ENCODE measurements around the gene NEURL1. TPM values are rescaled to one million over a fixed set of nuclear protein-coding genes. Genes with fewer than 3 reads are reported as not detected.
"Not testable (repeated sequence)": the region's sequence is repeated elsewhere in the genome, so short reads cannot be mapped to it uniquely, and the experiment has no call there.

The NEURL1 gene
- polyA plus RNA-seq, 2 donors: 0.10 to 0.11 TPM

DNA sequence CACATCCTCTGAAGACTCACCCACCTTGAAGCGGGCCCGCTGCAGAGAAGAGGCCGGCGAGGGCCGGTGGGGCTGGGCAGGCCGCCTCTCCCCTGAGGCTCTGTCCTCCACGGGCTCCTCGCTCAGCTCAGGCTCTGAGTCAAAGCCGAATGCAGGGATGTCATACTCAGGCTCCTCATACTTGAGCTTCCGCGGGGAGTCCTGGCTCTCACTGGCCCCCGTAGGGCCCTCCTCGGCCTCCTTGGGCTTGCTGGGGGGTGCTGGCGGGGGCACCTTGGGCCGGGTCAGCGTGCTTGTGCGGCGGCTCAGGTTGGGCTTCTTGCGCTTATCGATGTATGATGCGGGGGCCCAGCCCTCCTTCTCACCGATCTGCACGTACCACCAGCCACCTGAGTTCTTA lies 109.9 kb downstream of the NEURL1 start:
- H3K27ac ChIP-seq (ENCODE audit: low read depth in 2 of 2, low read length in 1 of 2): no peak overlapping the region
- no peaks in the 10 kb centered on the region for H3K4me1 ChIP-seq (ENCODE audit: control insufficient read depth in 2 of 2, insufficient read depth in 2 of 2, low read length in 1 of 2)
- WGBS, 2 donors: 91 to 95% methylated on average over 22 to 23 of the region's 23 CpGs
- peaks cover 7 to 31% of the 10 kb centered on the region in 2 donors for H3K36me3 ChIP-seq (ENCODE audit: control insufficient read depth in 2 of 2, insufficient read depth in 2 of 2, low read length in 1 of 2)
- no peaks in the 10 kb centered on the region for H3K27me3 ChIP-seq (ENCODE audit: control insufficient read depth in 1 of 2, insufficient read depth in 2 of 2, low read length in 2 of 2)
- H3K9me3 ChIP-seq (ENCODE audit: control insufficient read depth in 2 of 2, insufficient read depth in 1 of 2, low read depth in 1 of 2, low read length in 1 of 2): no peaks in the 10 kb centered on the region
- no peak overlapping the region for H3K4me3 ChIP-seq (ENCODE audit: low read depth in 1 of 2, low read length in 2 of 2)

DNA sequence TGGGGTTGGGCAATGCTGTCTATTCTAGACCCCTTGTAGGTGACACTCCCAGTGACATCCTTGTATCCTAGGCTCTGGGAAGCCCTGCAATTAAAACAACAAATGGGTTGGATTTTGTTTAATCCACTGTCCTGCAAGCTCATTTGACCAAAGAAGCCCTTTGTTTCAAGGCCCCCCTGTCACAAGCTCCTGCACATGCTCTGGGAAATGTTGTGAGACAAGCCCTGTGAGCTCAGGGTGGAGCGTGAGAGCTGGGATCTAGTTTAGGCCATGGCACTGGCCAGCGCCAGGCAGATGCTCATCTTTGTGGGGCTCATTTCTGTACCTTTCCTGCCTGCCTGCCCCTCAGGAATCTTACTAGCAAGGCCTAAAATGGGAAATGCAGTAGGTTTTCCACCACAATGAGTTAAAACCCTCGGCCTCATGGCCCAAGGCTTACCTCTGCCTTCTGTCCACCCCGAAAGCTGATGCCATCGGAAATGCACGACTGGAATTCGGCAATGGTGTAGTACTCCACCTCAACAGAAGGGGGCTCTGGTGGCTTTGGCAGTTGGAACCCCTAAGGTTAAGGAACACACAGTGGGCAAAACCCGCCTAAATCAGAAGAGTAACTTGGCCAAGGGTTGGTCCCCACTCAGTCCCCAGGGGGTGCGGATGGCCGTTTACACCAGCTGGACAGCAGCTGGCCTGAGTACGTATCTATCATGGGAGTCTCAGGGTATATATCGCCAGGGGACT lies 112.0 kb downstream of the NEURL1 start:
- 60 to 73% methylated on average over 12 of the region's 12 CpGs for WGBS, 2 donors
- Histone ChIP-seq H3K27me3 (ENCODE audit: control insufficient read depth in 1 of 2, insufficient read depth in 2 of 2, low read length in 2 of 2) (no peaks in the 10 kb centered on the region), H3K9me3 (ENCODE audit: control insufficient read depth in 2 of 2, insufficient read depth in 1 of 2, low read depth in 1 of 2, low read length in 1 of 2) (no peaks in the 10 kb centered on the region), H3K4me3 (ENCODE audit: low read depth in 1 of 2, low read length in 2 of 2) (no peak overlapping the region), H3K27ac (ENCODE audit: low read depth in 2 of 2, low read length in 1 of 2) (peak overlapping the region in 1 of 2 donors; percentile 22), H3K4me1 (ENCODE audit: control insufficient read depth in 2 of 2, insufficient read depth in 2 of 2, low read length in 1 of 2) (no peaks in the 10 kb centered on the region), H3K36me3 (ENCODE audit: control insufficient read depth in 2 of 2, insufficient read depth in 2 of 2, low read length in 1 of 2) (peaks cover 11 to 33% of the 10 kb centered on the region in 2 donors)

DNA sequence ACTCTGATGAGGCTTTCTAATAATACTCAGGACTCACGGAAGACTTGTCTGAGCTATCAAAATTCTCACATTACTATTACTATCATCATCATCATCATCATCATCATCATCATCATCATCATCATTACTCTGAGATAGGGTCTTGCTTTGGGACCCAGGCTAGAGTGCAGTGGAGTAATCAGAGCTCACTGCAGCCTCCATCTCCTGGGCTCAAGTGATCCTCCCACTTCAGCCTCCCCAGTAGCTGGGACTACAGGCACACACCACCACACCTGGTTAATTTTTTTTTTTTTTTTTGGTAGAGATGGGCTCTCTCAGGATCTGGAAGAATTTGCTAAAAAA lies 112.6 kb downstream of the NEURL1 start:
- H3K4me1 ChIP-seq (ENCODE audit: control insufficient read depth in 2 of 2, insufficient read depth in 2 of 2, low read length in 1 of 2); H3K4me3 ChIP-seq (ENCODE audit: low read depth in 1 of 2, low read length in 2 of 2); H3K27ac ChIP-seq (ENCODE audit: low read depth in 2 of 2, low read length in 1 of 2); H3K9me3 ChIP-seq (ENCODE audit: control insufficient read depth in 2 of 2, insufficient read depth in 1 of 2, low read depth in 1 of 2, low read length in 1 of 2); H3K27me3 ChIP-seq (ENCODE audit: control insufficient read depth in 1 of 2, insufficient read depth in 2 of 2, low read length in 2 of 2): not testable (repeated sequence)
- peaks cover 13 to 36% of the 10 kb centered on the region in 2 donors for H3K36me3 ChIP-seq (ENCODE audit: control insufficient read depth in 2 of 2, insufficient read depth in 2 of 2, low read length in 1 of 2)
- WGBS, 2 donors: 74 to 95% methylated on average over 1 of the region's 1 CpG

DNA sequence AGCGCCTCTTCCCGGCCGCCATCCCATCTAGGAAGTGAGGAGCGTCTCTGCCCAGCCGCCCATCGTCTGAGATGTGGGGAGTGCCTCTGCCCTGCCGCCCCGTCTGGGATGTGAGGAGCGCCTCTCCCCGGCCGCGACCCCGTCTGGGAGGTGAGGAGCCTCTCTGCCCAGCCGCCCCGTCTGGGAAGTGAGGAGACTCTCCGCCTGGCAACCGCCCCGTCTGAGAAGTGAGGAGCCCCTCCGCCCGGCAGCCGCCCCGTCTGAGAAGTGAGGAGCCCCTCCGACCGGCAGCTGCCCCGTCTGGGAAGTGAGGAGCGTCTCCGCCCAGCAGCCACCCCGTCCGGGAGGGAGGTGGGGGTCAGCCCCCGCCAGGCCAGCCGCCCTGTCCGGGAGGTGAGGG lies 113.5 kb downstream of the NEURL1 start:
- not testable (repeated sequence) for H3K4me1 ChIP-seq (ENCODE audit: control insufficient read depth in 2 of 2, insufficient read depth in 2 of 2, low read length in 1 of 2); H3K27me3 ChIP-seq (ENCODE audit: control insufficient read depth in 1 of 2, insufficient read depth in 2 of 2, low read length in 2 of 2); H3K4me3 ChIP-seq (ENCODE audit: low read depth in 1 of 2, low read length in 2 of 2); H3K27ac ChIP-seq (ENCODE audit: low read depth in 2 of 2, low read length in 1 of 2); H3K9me3 ChIP-seq (ENCODE audit: control insufficient read depth in 2 of 2, insufficient read depth in 1 of 2, low read depth in 1 of 2, low read length in 1 of 2)
- WGBS, 2 donors: 93 to 94% methylated on average over 10 to 29 of the region's 32 CpGs
- peaks cover 12 to 33% of the 10 kb centered on the region in 2 donors for H3K36me3 ChIP-seq (ENCODE audit: control insufficient read depth in 2 of 2, insufficient read depth in 2 of 2, low read length in 1 of 2)

DNA sequence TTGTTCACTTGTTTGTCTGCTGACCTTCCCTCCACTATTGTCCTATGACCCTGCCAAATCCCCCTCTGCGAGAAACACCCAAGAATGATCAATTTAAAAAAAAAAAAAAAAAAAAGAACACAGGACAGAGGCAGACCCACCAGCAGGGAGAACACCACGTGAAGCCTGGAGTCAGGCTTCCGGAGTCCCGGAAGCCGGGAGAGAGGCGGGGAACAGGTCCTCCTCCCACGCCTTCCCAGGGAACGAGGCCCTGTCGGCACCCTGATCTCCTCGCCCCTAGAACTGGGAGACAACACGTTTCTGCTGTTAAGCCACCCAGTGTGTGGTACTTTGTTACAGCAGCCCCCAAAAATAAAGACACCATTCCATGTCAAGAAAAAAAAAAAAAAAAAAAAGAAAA lies 114.6 kb downstream of the NEURL1 start:
- H3K36me3 ChIP-seq (ENCODE audit: control insufficient read depth in 2 of 2, insufficient read depth in 2 of 2, low read length in 1 of 2): peaks cover 6 to 31% of the 10 kb centered on the region in 2 donors
- H3K27me3 ChIP-seq (ENCODE audit: control insufficient read depth in 1 of 2, insufficient read depth in 2 of 2, low read length in 2 of 2): not testable (repeated sequence)
- 89 to 95% methylated on average over 9 to 11 of the region's 11 CpGs for WGBS, 2 donors

DNA sequence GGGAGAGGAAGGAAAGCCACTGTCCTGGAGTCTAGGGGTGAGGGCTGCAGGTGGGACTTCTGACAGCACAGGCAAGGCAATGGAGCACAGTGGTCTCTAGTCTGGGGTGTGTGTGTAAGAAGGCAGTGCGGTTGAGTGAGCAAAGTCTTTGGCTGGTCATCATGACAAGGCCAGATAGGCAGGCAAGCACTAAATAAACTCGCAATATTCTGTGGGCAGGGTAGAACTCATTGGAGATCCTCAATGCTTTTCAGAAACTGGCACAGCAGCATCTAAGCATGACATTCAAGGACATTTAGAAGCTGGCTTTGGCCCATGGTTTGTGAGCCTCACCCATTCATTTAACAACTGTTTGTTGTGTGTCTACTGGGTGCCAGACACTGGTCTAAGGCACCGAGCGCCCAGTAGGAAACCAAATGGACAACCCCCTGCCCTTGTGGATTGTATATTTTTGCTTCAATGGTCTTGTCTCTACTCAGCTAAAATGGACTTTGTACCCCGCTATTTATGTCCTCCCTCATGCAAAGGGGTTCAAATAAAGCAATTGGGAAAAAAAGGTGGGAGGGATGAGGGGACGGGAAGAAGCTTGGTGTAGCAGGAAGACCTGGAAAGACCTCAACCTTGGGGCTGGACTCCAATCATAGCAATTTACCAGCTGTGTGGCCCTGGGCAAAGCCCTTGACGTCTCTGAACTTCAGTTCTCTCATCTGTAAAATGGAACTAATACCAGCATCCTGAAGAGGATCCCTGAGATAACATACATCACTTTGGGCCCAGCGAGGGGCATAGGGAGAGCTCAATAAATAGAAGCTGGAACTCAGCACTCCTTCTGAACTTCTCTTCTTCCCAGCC lies 116.0 kb downstream of the NEURL1 start:
- Histone ChIP-seq H3K36me3 (ENCODE audit: control insufficient read depth in 2 of 2, insufficient read depth in 2 of 2, low read length in 1 of 2) (peaks cover 6 to 29% of the 10 kb centered on the region in 2 donors), H3K27ac (ENCODE audit: low read depth in 2 of 2, low read length in 1 of 2) (no peak overlapping the region)

More for the DNA sequence above, 114.6 kb downstream of the NEURL1 start:
- not testable (repeated sequence) for H3K4me1 ChIP-seq (ENCODE audit: control insufficient read depth in 2 of 2, insufficient read depth in 2 of 2, low read length in 1 of 2); H3K27ac ChIP-seq (ENCODE audit: low read depth in 2 of 2, low read length in 1 of 2); H3K4me3 ChIP-seq (ENCODE audit: low read depth in 1 of 2, low read length in 2 of 2); H3K9me3 ChIP-seq (ENCODE audit: control insufficient read depth in 2 of 2, insufficient read depth in 1 of 2, low read depth in 1 of 2, low read length in 1 of 2)

DNA sequence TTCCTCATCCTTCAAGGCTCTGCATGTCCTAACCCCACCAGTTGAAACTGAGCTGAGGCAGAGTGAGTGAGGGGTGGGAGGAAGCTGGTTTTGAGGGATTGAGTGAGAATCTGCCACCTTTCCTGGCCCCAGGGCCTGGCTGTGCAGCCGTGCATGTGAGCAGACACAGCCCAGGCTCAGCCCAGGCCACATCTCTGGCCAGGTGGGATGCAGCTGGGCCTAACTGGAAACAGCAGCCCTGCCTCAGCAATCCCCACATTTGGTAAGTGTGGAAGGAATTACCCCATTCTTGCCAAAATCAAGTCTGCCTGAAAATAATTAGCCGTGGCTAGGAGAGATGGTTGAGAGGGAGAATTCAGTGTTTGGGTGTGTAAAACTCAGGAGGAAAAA lies 116.6 kb downstream of the NEURL1 start:
- Histone ChIP-seq H3K27ac (ENCODE audit: low read depth in 2 of 2, low read length in 1 of 2) (no peak overlapping the region), H3K9me3 (ENCODE audit: control insufficient read depth in 2 of 2, insufficient read depth in 1 of 2, low read depth in 1 of 2, low read length in 1 of 2) (no peaks in the 10 kb centered on the region), H3K4me3 (ENCODE audit: low read depth in 1 of 2, low read length in 2 of 2) (no peak overlapping the region), H3K27me3 (ENCODE audit: control insufficient read depth in 1 of 2, insufficient read depth in 2 of 2, low read length in 2 of 2) (no peaks in the 10 kb centered on the region), H3K4me1 (ENCODE audit: control insufficient read depth in 2 of 2, insufficient read depth in 2 of 2, low read length in 1 of 2) (no peaks in the 10 kb centered on the region), H3K36me3 (ENCODE audit: control insufficient read depth in 2 of 2, insufficient read depth in 2 of 2, low read length in 1 of 2) (peaks cover 6 to 31% of the 10 kb centered on the region in 2 donors)
- 56 to 66% methylated on average over 2 of the region's 2 CpGs for WGBS, 2 donors

More for the DNA sequence above, 116.0 kb downstream of the NEURL1 start:
- no peaks in the 10 kb centered on the region for H3K4me1 ChIP-seq (ENCODE audit: control insufficient read depth in 2 of 2, insufficient read depth in 2 of 2, low read length in 1 of 2)
- WGBS, 2 donors: 90 to 92% methylated on average over 8 of the region's 8 CpGs
- no peaks in the 10 kb centered on the region for H3K27me3 ChIP-seq (ENCODE audit: control insufficient read depth in 1 of 2, insufficient read depth in 2 of 2, low read length in 2 of 2)
- no peak overlapping the region for H3K4me3 ChIP-seq (ENCODE audit: low read depth in 1 of 2, low read length in 2 of 2)
- H3K9me3 ChIP-seq (ENCODE audit: control insufficient read depth in 2 of 2, insufficient read depth in 1 of 2, low read depth in 1 of 2, low read length in 1 of 2): no peaks in the 10 kb centered on the region

DNA sequence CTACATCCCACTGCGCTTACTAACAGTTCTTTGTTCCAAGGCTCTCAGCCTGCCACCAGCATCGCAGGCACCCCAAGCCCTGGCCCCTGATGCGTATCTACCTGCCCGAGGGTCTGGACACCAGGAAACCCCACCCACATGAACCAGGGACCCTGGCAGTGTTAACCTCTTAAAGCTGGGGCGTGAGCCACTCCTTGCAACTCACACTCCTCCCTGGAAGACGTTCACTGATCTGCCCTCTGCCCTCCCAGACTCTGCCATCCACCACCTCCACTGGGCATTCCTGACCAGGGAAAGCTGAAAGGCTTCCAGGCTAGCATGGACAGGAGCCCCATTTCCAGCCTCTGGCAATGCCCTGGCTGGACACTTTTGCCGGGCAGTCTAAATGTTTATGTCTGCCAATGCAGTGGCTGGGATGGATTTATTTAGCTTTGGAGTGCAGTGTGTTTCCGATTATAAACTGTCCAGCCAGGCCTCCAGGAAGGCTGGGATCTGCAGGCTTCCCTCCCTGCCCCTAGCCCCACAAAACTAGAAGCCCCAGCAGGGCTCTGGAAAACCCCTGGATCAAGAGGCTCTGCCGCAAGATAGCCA lies 117.5 kb downstream of the NEURL1 start:
- H3K4me3 ChIP-seq (ENCODE audit: low read depth in 1 of 2, low read length in 2 of 2): no peak overlapping the region
- H3K36me3 ChIP-seq (ENCODE audit: control insufficient read depth in 2 of 2, insufficient read depth in 2 of 2, low read length in 1 of 2): peaks cover 8 to 32% of the 10 kb centered on the region in 2 donors
- H3K27ac ChIP-seq (ENCODE audit: low read depth in 2 of 2, low read length in 1 of 2): no peak overlapping the region
- no peaks in the 10 kb centered on the region for H3K9me3 ChIP-seq (ENCODE audit: control insufficient read depth in 2 of 2, insufficient read depth in 1 of 2, low read depth in 1 of 2, low read length in 1 of 2)
- no peaks in the 10 kb centered on the region for H3K27me3 ChIP-seq (ENCODE audit: control insufficient read depth in 1 of 2, insufficient read depth in 2 of 2, low read length in 2 of 2)
- 71 to 73% methylated on average over 9 of the region's 9 CpGs for WGBS, 2 donors
- peaks cover 0 to 1% of the 10 kb centered on the region in 2 donors for H3K4me1 ChIP-seq (ENCODE audit: control insufficient read depth in 2 of 2, insufficient read depth in 2 of 2, low read length in 1 of 2)

DNA sequence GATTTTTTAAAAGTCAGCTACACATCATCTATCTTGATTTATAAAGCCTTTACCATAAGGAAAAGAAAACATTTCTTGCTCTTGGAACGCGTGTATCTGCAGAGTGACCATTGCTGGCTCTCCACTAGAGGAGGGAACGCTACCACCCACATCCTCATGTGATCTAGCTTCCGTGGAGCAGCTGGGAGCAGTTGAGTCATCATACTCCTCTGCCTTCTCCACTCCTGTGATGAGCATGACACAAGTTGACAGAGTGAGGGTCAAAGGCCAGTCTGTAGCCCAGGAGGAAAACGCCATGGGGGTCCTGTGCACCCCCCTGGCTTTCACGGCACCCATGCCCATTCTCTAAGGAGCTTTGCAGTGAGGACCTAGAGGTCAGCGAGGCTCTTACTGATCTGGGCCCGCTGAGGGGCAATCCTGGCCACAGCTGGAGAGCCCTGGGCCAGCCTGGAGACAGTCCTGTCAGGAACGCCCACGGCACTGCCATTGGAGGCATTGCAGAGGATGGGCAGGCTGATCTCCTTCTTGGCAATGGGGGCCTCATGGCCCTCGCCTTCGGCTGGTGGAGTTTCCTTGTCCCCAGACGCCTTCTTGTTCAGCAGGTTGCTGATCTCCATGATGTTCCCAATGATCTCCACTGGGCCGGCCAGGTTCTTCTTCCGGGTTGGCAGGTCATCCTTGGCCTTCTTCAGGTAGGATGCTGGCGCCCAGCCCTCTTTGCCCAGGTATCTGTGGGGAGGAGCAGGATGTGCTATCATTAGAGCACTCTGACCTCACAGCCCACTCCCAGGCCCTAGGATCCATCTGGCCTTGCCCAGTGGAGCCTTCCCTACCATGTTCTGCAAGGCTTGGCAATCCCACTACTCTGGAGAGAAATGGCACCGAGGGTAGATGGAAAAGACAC lies 119.2 kb downstream of the NEURL1 start:
- H3K27me3 ChIP-seq (ENCODE audit: control insufficient read depth in 1 of 2, insufficient read depth in 2 of 2, low read length in 2 of 2): no peaks in the 10 kb centered on the region
- H3K9me3 ChIP-seq (ENCODE audit: control insufficient read depth in 2 of 2, insufficient read depth in 1 of 2, low read depth in 1 of 2, low read length in 1 of 2): no peaks in the 10 kb centered on the region
- peaks cover 10 to 48% of the 10 kb centered on the region in 2 donors for H3K36me3 ChIP-seq (ENCODE audit: control insufficient read depth in 2 of 2, insufficient read depth in 2 of 2, low read length in 1 of 2)
- WGBS, 2 donors: 83 to 84% methylated on average over 17 of the region's 17 CpGs
- no peak overlapping the region for H3K27ac ChIP-seq (ENCODE audit: low read depth in 2 of 2, low read length in 1 of 2)
- H3K4me1 ChIP-seq (ENCODE audit: control insufficient read depth in 2 of 2, insufficient read depth in 2 of 2, low read length in 1 of 2): peaks cover 7 to 10% of the 10 kb centered on the region in 2 donors
- H3K4me3 ChIP-seq (ENCODE audit: low read depth in 1 of 2, low read length in 2 of 2): no peak overlapping the region

Measured in esophagus (tissue), 2 donors.